Activated CD4-positive, alpha-beta memory T cell treated with anti-CD3 and anti-CD28 coated beads for 36 hours (primary cell): Measurements from ENCODE around the gene ALDH1L2. TPM values are rescaled to one million over a fixed set of nuclear protein-coding genes. Genes with fewer than 3 reads are reported as not detected.

Source experiments
- total RNA-seq, 2 experiments: library from RNA; stranded (reverse); gene quantifications; one replicate each; pipeline ENCODE4 v1.2.3, GENCODE V29; 2021

Gene ALDH1L2
- total RNA-seq, 2 experiments from 2014 or later = 4.3 to 4.8 TPM

Other genes with a start within 250 kb of the ALDH1L2 start
- 1 to 10 TPM; 7.6 to 7.7 TPM for gene SLC41A2, start 126.2 kb downstream of the ALDH1L2 start, total RNA-seq
- gene NOPCHAP1, start 98.1 kb downstream of the ALDH1L2 start, total RNA-seq = 10 to 100 TPM; 30.5 to 30.9 TPM
- gene WASHC4, start 23.3 kb upstream of the ALDH1L2 start, total RNA-seq = 10 to 100 TPM; 34.2 to 36.8 TPM
- 10 to 100 TPM; 21.4 to 21.5 TPM for gene APPL2, start 151.7 kb upstream of the ALDH1L2 start, total RNA-seq
- gene C12orf75, start 246.2 kb upstream of the ALDH1L2 start, total RNA-seq = 10 to 100 TPM; 73.7 to 79.7 TPM